NCI-H1105 treated with DMSO at 0.1 percent for 48 hours (cell line): ENCODE measurements around the gene NLE1.
"Not testable (repeated sequence)": the region's sequence is repeated elsewhere in the genome, so short reads cannot be mapped to it uniquely, and the experiment has no call there.

Experiments used
- DNase-seq: peaks from one replicate; lab custom pipeline; 2025; lab: John Stamatoyannopoulos, UW

NLE1 gene

DNA sequence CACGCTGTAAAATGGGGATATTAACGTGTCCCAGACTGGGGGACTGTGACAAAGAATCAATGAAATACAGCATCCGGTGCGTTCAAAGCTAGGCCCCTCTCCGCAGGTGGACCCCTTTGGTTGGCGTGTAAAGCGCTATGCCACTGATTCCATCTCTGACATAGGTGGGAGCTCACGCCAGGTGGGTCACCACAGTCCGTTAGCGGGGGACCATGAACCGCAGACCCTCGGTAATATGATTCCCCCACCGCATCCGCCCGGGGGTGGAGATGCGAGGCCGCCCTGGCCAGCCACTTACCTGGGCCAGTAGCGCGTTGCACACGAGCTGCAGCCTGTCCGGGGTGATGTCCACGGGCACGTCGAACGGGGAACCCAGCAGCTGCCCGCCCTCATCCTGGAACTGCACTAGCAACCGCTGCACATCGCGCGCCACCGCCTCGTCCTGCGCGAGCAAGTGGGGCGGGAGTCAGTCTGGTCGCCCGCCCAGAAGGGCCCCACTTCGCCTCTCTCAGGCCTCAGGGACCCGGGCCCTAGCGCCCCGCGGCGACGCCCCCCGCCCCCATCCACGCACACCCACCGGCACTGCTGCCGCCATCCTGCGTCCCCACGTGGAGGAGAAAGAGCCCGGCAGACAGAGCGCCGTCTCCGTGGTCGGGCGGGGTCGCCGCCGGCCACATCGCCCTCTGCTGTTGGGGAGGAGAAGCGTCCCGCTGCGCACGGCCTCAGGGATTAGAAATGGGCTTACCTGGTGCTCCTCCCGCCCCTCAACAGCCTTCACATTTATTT lies at the start of gene NLE1:
Gene NLE1 (minus strand): TSS at position 623 of the 786 bp plus-strand sequence. CDS start 28 bp downstream, at position 595.
- peak; percentile 66 for DNase-seq

DNA sequence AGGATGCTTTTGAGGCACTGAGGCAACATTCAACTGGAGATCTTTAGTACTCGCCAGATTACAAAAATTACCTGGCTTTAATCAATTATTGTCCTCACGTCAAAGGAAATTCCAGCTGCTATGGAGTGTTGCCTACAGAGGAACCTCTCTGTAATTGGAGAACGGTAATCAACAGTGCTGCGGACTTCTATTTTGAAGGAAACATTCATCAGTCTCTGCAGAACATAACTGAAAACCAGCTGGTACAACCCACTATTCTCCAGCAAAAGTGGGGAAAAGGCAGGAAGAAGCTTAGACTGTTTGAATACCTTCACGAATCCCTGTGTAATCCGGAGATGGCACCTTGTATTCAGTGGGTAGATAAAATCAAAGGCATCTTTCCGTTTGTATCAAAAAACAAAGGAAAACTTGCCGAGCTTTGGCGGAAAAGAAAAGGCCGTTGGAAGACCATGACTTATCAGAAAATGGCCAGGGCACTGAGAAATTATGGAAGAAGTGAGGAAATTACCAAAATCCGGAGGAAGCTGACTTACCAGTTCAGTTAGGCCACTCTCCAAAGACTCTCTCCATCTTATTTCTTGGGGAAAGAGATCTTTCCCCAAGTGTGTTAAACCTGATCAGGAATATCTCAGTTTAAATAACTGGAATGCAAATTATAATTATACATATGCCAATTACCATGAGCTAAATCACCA lies 49.0 kb upstream of the NLE1 start:
- no peak for DNase-seq

DNA sequence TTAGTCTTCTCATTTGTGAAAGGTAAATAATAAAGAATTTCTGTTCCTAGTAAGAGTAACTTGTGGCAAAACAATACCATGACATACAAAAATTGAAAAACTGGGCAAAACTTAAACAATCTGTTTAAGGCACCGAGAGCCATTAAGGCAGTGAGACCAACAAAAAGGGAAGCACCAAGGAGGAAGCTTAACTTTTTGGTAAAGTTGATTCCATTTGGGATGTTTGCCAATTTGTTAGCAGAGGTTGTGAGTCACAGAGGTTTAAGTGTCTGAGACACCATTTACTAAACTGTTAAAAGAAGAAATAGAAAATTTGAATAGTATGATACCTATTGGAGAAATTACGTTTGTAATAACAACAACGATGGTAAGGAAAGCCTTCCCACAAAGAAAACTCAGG lies 47.2 kb upstream of the NLE1 start:
- DNase-seq = no peak

DNA sequence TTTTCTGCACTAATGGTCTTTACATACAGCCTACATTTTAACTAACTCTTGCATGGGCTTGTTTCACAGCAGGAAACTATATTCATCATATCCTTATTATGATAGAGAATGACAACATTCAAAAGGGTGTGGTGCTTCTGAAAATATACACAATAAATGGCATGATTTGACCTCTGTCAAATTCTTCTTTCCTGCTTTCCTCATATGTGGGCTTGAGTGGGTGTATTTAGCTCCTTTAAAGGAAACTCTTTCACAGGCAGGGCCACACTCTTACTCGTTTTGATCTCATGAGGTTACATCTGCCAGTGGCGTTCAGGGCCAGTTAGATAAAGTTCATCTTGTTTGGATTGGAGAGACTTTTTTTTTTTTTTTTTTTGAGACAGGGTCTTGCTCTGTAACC lies 46.0 kb upstream of the NLE1 start:
- no peak for DNase-seq

DNA sequence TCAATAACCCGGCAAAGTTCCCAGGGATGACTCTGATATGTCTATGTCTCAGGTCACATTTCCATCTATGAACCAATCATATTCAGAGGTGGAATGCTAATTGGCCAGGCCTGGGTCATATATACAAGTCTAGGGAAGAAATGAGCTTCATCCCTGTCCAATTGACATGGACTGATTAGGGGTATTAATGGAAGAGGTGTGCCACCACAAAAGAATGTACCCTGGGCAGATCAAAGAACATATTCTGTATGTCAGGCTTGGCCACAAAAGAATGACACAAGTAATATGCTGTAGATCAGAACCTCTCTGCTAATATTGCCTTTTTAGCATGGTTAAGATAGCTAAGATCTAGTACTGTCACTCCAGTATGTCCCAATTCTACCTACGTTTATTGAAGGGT lies 45.4 kb upstream of the NLE1 start:
- DNase-seq = no peak

DNA sequence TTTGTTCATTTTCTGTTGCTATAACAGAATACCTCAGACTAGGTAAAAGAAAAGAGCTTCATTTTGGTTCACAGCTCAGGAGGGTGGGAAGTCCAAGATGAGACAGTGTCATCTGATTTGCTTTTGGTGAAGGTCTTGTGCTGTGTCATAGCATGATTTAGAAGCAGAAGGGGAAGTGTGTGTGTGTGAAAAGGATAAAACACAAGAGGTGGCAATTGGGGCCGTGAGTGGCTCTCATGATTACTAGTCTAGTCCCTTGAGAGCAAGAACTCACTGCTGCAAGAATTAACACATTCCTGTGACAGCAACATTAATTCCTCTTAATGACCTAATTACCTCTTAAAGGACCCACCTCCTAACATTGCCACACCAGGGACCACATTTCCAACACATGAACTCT lies 43.7 kb upstream of the NLE1 start:
- no peak for DNase-seq

DNA sequence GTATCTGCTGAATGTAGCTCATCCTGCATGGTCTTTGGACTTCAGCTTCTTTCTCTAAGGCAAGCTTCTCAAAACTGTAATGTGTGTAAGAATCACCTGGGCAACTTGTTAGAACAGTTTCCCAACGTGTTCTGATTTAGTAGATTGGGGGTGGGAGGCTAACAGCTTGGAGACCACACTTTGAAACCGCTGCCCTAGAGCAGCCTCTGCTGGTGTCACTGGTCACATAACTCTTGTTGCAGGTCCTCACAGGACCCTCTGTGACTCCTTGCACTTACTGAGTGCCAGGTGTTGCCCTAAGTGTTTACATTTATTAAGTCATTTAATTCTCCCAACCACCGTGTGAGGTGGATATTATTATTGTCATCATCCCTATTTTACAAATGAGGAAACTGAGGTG lies 42.2 kb upstream of the NLE1 start:
- no peak for DNase-seq

DNA sequence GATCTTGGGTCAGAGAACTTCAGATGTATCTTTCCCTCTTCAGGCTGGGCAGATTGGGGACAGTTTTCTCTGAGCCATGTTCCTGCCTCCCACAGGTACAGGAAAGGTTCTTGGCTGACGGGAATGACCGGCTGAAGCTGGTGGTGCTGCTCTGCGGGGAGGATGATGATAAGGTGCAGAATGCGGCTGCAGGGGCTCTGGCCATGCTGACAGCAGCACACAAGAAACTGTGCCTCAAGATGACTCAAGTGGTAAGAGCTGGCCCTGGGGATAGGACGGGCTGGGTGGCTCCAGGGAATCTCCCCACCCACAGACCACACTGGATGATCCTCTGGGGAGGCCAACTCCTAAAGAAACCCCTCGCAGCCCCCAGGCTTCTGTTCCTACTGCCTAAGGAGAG lies 41.2 kb upstream of the NLE1 start:
- DNase-seq = no peak

DNA sequence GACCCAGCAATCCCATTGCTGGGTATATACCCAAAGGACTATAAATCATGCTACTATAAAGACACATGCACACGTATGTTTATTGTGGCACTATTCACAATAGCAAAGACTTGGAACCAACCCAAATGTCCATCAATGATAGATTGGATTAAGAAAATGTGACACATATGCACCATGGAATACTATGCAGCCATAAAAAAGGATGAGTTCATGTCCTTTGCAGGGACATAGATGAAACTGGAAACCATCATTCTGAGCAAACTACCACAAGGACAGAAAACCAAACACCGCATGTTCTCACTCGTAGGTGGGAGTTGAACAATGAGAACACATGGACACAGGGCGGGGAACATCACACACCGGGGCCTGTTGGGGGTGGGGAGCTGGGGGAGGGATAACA lies 37.3 kb upstream of the NLE1 start:
- not testable (repeated sequence) for DNase-seq

DNA sequence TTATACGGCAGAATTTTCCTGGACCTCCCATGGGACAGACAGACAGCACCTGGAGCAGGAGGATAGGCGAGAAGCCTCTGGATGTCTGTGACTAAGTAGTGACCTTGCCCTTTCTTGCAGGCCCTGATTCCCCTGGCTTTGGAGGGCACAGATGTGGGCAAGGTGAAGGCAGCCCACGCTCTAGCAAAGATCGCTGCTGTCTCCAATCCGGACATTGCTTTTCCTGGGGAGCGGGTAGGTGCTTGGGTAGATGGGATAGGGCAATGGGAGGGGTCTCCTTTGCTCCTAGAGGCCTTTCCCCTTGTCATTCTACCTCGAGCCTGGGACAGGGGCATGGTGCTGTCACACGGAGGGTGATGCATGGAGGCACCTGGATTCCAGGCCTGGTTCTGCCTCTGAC lies 34.8 kb upstream of the NLE1 start:
- no peak for DNase-seq

DNA sequence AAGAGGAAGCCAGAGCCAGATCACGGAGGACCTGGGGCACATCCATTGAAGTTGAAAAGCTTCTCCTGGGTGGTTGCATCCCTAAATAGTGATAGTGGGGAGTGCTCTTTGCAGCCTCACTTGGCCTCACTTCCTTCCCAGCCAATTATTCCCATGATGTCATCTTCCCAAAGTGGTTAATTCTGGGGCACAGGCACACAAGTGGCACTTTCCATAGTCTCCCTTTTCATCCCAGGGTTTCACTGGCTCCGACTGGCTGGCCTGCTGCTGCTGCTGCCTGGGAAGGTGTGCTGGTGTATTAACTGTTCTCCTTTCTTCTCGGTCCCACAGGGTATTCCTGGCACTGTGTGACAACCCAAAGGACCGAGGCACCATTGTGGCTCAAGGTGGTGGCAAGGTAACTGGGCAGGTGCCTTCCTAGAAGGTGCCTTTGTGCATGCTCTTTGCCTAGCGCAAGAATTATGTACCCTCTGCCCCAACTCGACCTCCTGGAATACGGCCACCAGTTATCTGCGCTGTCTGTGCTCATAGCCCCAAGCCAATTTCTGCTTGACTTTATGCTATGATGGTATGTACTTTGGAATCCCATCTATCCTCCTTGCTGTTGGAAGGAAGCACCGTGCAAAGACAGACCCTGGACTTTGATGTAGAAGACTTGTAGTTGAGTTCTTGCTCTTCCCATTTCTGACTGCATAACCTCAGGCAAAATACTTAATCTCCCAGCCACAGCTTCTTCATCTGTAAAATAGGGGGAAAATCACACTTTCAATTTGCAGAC lies 33.7 kb upstream of the NLE1 start:
- no peak for DNase-seq

DNA sequence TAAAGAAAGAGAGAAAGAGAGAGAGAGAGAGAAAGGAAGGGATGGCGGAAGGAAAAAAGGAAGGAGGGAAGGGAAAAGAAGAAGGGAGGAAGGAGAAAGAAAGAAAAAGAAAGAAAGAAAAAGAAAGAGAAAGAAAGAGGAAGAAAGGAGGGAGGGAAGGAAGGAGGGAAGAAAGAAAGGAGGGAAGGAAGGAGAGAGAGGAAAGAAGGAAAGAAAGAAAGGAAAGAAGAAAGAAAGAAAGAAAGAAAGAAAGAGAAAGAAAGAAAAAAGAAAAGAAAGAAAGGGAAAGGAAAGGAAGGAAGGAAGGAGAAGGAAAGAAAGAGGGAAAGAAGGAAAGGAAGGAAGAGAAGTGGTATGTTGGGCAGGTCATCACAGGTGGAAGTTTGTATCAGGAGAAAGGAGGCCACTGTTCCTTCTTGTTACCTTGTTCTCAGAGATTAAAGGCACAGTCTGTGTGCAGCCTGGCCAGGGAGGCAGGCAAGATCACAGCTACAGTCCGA lies 32.8 kb upstream of the NLE1 start:
- no peak for DNase-seq

DNA sequence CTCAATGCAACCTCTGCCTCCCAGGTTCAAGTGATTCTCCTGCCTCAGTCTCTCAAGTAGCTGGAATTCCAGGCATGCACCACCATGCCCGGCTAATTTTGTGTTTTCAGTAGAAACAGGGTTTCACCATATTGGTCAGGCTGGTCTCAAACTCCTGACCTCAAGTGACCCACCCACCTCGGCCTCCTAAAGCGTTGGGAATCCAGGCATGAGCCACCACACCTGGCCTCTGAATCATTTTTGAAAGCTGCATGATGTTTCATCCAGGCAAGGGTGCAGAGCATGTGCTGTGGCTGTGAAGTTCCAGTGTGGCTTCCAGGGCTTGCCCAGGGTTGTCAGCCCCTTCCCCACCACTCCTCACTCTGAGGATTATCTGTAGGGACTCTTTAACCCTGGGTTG lies 30.2 kb upstream of the NLE1 start:
- not testable (repeated sequence) for DNase-seq

DNA sequence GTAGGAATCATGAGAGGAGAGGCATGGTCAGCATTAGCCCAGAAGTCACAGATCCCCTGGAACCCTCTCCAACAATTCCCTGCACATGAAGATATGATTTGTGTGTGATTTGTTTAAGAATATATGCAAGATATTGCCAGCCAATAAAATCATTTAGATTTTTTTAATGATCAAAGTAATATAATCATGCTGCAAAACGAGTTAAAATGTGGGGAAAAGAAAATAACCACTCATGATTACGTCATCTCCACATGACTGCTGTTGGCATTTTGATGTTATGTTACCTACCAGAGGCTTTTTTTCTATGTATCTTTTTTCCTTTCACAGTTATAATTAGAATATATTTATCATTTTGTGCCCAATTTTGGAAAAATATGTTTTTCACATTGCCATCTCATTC lies 29.7 kb upstream of the NLE1 start:
- no peak for DNase-seq

DNA sequence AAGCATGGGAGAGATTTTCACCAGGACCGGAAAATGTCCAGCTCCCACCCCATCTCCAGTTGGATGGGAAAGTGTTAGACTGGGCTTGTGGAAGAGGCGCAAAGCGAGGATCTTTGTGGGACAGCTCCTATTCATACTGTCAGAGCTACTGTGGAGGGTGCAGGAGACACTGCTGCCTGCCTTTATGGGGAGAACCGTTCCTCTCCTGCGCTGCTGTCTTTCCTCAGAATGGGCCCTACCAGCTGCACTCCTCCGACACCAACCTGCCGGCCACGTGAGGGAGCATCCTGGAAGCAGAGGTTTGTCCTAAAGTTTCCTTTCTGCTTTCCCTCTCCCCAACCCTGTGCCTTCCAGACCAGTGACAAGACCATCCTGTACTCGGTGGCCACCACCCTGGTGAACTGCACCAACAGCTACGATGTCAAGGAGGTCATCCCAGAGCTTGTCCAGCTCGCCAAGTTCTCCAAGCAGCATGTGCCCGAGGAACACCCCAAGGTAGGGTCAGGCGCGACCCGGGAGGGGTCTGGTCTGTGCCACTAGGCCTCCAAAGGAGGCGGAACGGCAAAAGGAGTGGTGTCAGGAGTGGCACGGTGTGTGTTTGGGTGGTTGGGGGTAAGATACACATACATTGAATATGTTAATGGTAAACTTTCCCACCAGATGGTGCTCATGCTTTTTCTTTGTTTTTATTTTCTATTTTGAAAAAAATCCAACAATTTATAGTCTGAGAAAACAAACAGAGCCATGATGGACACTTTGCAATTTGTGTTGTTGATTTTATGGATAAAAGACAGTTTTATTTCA lies 29.1 kb upstream of the NLE1 start:
- no peak for DNase-seq

DNA sequence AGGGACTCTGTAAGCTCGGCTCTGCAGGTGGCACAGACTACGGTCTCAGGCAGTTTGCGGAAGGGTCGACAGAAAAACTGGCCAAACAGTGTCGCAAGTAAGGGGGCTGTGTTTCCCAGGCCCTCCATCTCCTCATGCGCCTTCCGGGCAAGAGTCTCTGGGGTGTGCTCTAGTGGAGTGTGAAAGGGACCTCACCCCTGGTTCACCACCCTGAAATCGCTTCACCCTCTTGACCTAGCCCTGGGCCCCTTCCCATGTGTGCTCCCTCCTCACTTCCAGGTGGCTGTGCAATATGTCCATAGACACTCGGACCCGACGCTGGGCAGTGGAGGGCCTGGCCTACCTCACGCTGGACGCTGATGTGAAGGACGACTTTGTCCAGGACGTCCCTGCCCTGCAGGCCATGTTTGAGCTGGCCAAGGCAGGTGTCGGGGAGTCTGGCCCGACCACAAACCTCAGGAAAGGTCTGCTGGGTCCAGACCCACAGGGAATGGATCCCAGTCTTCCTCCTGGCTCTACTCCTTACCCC lies 27.8 kb upstream of the NLE1 start:
- no peak for DNase-seq

DNA sequence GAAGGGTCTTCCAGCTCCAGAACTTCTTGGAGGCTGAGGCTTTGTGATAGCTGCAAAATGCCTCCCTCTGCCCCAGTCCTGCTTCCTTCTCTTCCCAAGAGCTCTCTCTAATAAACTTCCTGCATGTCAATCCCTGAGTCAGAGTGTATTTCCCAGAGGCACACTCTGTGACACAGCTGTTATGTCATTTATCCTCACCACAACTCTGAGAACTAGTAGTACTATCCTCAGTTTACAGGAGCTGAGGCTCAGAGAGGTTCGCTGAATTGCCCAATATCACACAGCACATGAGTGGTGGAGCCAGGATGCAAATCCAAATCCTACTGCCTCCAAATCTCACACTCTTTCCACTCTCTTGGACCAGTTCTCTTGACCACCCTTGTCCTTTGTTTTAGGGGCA lies 25.6 kb upstream of the NLE1 start:
- DNase-seq = no peak

DNA sequence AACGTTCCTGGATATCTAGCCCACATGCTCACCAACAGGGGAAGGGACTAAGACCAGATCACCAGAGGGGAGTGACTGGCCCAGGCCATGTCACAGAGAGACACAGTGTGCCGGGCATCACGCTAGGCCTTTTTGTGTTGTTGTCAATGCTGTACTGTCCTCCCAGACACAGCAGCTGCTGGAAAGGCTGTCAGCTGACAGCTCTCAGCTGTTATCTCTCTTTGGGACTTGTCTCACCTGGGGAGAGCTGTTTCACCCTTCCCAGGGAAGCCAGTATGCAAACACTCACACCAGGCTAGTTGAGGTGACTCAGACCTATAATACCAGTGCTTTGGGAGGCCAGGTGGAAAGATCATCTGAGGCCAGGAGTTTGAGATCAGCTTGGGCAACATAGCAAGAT lies 24.9 kb upstream of the NLE1 start:
- DNase-seq = no peak

DNA sequence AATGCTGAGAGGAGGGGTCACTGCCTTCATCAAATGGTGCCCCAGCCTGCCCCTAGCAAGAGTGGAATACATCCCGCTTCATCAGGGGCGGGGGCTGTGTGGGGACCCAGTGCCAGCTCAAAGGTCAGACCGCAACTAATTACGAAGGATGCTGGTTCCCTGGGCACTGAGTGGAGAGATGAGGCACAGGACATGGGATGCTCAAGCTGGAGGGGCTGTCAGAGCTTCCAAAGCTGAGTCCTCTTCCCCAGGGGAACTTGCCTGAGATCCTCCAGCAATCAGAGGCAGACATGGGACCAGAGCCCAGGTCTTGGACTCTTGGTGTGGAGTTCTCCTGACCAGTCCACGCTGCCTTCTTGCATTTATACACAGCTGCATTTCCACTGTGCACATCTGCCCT lies 24.4 kb upstream of the NLE1 start:
- DNase-seq = no peak

DNA sequence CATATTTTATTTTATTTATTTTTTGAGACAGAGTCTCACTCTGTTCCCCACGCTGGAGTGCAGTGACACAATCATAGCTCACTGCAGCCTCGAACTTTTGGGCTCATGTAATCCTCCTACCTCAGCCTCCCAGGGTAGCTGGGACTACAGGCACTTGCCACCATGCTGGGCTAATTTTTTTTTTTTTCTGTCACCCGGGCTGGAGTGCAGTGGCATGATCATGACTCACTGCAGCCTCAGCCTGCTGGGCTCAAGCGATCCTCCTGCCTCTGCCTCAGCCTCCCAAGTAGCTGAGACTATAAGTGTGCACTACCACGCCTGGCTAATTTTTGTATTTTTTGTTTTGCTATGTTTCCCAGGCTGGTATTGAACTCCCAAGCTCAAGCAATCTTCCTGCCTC lies 22.6 kb upstream of the NLE1 start:
- no peak for DNase-seq

DNA sequence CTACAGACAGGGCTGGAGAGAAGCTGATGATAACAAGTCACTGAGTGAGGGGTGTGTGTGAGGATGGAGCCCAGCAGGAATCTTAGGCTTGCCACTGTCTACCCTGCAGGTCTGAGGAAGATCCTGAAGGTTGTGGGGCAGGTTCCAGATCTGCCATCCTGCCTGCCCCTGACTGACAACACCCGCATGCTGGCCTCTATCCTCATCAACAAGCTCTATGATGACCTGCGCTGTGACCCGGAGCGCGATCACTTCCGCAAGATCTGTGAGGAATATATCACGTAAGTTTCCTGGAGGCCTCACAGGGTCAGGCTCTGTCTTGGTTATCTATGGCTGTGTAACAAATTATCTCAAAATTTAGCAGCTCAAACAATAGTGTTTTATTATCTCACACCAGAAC lies 21.8 kb upstream of the NLE1 start:
- DNase-seq = no peak

DNA sequence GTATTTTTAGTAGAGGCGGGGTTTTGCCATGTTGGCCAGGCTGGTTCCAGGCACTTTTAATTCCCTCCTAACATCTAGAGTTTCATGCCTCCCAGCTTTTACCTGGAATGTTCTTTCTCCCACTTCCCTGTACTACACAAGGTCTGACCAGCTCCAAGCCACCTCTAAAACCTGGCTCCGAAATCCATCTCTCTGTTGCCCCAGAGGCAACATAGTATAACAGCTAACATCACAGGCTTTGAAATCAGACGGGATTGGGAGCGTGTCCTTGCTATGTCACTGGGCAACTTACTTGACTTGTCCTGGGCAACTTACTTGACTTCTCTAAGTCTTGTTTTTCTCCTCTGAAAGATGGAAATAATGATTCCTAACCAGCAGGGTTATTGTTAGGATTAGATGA lies 20.7 kb upstream of the NLE1 start:
- no peak for DNase-seq
